NCI-H2107 treated with DMSO at 0.1 percent for 48 hours (cell line): ENCODE results near the gene GNL3.
"Not testable (repeated sequence)": the region's sequence is repeated elsewhere in the genome, so short reads cannot be mapped to it uniquely, and the experiment has no call there.

Experiments
- DNase-seq: peaks from one replicate; lab custom pipeline; 2025; ENCODE audit not compliant: unreplicated experiment; lab: John Stamatoyannopoulos, UW

The GNL3 gene

GRCh38 chr3:52685709-52686691 lies at the start of gene GNL3, which contains the start of gene PBRM1:
Gene GNL3, plus strand, starts transcription at chr3:52686032. Its CDS starts 61 bp downstream, at chr3:52686093.
Gene PBRM1, minus strand, starts transcription at chr3:52685913.
- peak; percentile 18 for DNase-seq

GRCh38 chr3:52636673-52637072 lies 49.2 kb upstream of the GNL3 start:
- DNase-seq = peak; percentile 26

- DNase-seq = no peak
Observed at GRCh38 chr3:52645549-52645948, 40.3 kb upstream of the GNL3 start.

- no peak for DNase-seq
Observed at GRCh38 chr3:52649461-52650210, 36.2 kb upstream of the GNL3 start.

GRCh38 chr3:52650439-52650838 lies 35.4 kb upstream of the GNL3 start:
- no peak for DNase-seq

GRCh38 chr3:52651592-52651991 lies 34.2 kb upstream of the GNL3 start:
- no peak for DNase-seq

- no peak for DNase-seq
Observed at GRCh38 chr3:52655895-52656294, 29.9 kb upstream of the GNL3 start.

- no peak for DNase-seq
Observed at GRCh38 chr3:52660046-52660445, 25.8 kb upstream of the GNL3 start.

- DNase-seq = no peak
Observed at GRCh38 chr3:52663098-52663497, 22.7 kb upstream of the GNL3 start.

GRCh38 chr3:52670621-52671521 lies 15.0 kb upstream of the GNL3 start:
- DNase-seq = no peak

- no peak for DNase-seq
Observed at GRCh38 chr3:52671676-52672075, 14.2 kb upstream of the GNL3 start.

GRCh38 chr3:52676201-52676600 lies 9.6 kb upstream of the GNL3 start:
- not testable (repeated sequence) for DNase-seq

GRCh38 chr3:52678265-52679198 lies 7.3 kb upstream of the GNL3 start:
- DNase-seq = no peak

- DNase-seq = no peak
Observed at GRCh38 chr3:52679199-52679538, 6.7 kb upstream of the GNL3 start.

- DNase-seq = no peak
Observed at GRCh38 chr3:52679811-52680210, 6.0 kb upstream of the GNL3 start.

- no peak for DNase-seq
Observed at GRCh38 chr3:52681596-52681995, 4.2 kb upstream of the GNL3 start.

- no peak for DNase-seq
Observed at GRCh38 chr3:52682016-52682415, 3.8 kb upstream of the GNL3 start.

GRCh38 chr3:52683611-52684010 lies 2.2 kb upstream of the GNL3 start:
- DNase-seq = no peak

GRCh38 chr3:52684184-52684583 lies 1.6 kb upstream of the GNL3 start:
- DNase-seq = no peak

GRCh38 chr3:52685285-52685708 lies 535 bp upstream of the GNL3 start:
- peak; percentile 14 for DNase-seq
